Measurements from ENCODE around the gene CMTM4.
"Not testable (repeated sequence)": the region's sequence is repeated elsewhere in the genome, so short reads cannot be mapped to it uniquely, and the experiment has no call there.

CMTM4 gene

DNA sequence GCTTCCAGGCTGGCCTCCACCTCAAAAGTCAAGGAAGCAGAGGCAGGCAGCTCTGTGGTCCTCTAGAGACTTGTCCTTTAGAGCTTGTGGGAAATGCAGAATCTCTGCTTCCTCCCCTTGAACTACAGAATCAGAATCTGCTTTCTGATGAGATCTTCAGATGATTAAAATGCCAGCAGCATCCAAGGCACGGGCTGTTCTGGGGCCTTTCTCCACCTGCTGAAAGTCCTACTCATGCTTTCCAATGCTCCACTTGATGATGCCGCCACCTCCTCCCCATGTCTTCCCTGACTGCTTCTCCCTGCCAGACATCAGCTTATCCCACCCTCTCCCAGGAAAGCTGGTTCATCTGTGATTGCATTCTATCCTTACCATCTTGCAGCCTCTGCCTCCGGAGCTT lies 58.7 kb downstream of the CMTM4 start:
- Histone ChIP-seq H3K36me3 (ENCODE audit: insufficient read depth, low read length) (no peaks in the 10 kb centered on the region), H3K27ac (no peak overlapping the region), H3K9me3 (ENCODE audit: low read depth, low read length) (no peaks in the 10 kb centered on the region), H3K9ac (ENCODE audit: insufficient read length) (no peak overlapping the region), H3K4me3 (no peak overlapping the region)
- no peak for TF ChIP-seq POLR2AphosphoS5 (IDR thresholded peaks at IDR 0.05; ENCODE audit: borderline replicate concordance, low read depth, low read length)
- no peak for TF ChIP-seq EZH2 (IDR thresholded peaks at IDR 0.05)
- TF ChIP-seq FOXP2 (optimal IDR thresholded peaks at IDR 0.05; ENCODE audit: control extremely low read depth, extremely low read length, insufficient read depth) = no peak
- no peak for DNase-seq (ENCODE audit: low read depth, low spot score)

DNA sequence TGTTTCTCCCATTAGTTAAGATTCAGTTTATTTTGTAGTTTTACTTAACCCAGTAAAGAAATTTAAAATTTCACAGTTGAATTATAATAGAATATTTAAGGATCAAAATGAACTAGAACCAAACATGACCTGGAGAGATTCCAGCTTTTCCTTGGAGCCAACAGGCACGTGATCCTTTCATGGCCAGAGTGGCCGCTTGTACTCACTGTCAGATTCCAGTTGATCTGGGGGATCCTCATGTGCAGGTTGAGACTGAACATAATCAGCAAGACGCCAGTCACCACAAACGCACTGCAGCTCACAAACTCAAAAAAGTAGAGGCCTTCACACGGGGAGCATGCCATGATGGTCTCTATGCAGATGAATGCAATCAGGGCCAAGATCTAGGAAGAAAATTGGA lies 60.3 kb downstream of the CMTM4 start:
- no peak for DNase-seq (ENCODE audit: low read depth, low spot score)
- H3K9ac ChIP-seq (ENCODE audit: insufficient read length) = no peak overlapping the region
- no peak overlapping the region for H3K4me3 ChIP-seq
- no peak overlapping the region for H3K27ac ChIP-seq
- TF ChIP-seq POLR2AphosphoS5 (IDR thresholded peaks at IDR 0.05; ENCODE audit: borderline replicate concordance, low read depth, low read length) (no peak), FOXP2 (optimal IDR thresholded peaks at IDR 0.05; ENCODE audit: control extremely low read depth, extremely low read length, insufficient read depth) (no peak)
- no peaks in the 10 kb centered on the region for H3K36me3 ChIP-seq (ENCODE audit: insufficient read depth, low read length)
- H3K9me3 ChIP-seq (ENCODE audit: low read depth, low read length) = no peaks in the 10 kb centered on the region

DNA sequence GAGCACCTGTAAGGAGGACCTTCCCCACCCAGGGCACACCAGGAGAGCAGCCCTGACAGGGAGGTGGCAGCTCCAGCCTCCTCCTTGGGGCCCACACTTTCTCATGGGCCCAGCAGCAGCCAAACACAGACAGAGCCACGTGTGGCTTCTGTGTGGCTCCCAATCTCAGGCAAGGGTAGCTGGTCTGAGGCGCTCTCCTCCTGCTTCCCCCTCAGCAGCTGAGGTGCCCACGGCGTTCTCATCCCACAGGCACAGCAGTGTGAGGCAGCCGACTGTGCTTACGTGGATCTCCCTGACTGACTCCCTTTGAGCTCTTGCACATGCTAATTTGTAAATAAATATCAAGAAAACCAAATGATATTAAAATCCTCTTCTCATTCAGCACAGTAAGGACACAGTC lies 61.1 kb downstream of the CMTM4 start:
- no peak overlapping the region for H3K9ac ChIP-seq (ENCODE audit: insufficient read length)
- no peaks in the 10 kb centered on the region for H3K9me3 ChIP-seq (ENCODE audit: low read depth, low read length)
- DNase-seq (ENCODE audit: low read depth, low spot score) = no peak
- no peak overlapping the region for H3K27ac ChIP-seq
- TF ChIP-seq POLR2AphosphoS5 (IDR thresholded peaks at IDR 0.05; ENCODE audit: borderline replicate concordance, low read depth, low read length) = no peak
- no peak for TF ChIP-seq EZH2 (IDR thresholded peaks at IDR 0.05)
- TF ChIP-seq FOXP2 (optimal IDR thresholded peaks at IDR 0.05; ENCODE audit: control extremely low read depth, extremely low read length, insufficient read depth) = no peak
- H3K4me3 ChIP-seq = no peak overlapping the region
- no peaks in the 10 kb centered on the region for H3K36me3 ChIP-seq (ENCODE audit: insufficient read depth, low read length)

DNA sequence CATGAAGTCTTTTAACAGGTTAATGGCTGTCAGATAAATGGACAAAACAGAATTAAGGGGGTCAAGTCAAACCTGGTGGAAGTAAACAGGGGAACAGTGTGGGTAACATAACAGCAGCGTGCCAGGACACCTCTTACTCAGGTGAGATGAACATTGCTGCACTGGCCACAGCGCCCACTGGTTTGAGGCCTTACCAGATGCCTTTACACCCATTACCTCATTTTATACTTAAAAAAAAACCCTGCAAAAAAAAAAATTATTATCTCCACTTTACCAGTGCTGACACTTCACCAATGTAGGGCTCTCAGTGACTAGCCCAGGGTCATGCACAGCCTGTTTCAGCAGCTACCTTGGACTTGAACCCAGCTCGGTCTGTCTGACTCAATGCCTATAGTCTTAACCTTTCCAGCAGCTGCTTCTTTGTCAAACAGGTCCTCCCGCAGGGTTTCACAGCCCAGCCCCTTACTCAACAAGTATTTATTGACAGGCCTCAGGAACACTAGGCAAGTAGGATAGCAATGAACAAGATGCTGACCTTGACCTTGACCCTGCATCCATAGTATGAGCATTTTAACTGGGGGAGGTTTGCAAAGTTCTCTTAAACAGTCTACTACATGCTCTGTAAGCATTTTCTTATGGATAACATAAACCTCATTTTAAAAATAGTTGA lies 61.9 kb downstream of the CMTM4 start:
- H3K9ac ChIP-seq (ENCODE audit: insufficient read length) = no peak overlapping the region
- H3K27ac ChIP-seq = no peak overlapping the region
- TF ChIP-seq POLR2AphosphoS5 (IDR thresholded peaks at IDR 0.05; ENCODE audit: borderline replicate concordance, low read depth, low read length) = no peak
- H3K36me3 ChIP-seq (ENCODE audit: insufficient read depth, low read length) = no peaks in the 10 kb centered on the region
- H3K4me3 ChIP-seq = no peak overlapping the region
- no peaks in the 10 kb centered on the region for H3K9me3 ChIP-seq (ENCODE audit: low read depth, low read length)
- DNase-seq (ENCODE audit: low read depth, low spot score) = no peak

- not testable (repeated sequence) for H3K36me3 ChIP-seq (ENCODE audit: insufficient read depth, low read length); H3K4me3 ChIP-seq; H3K9me3 ChIP-seq (ENCODE audit: low read depth, low read length); H3K9ac ChIP-seq (ENCODE audit: insufficient read length); H3K27ac ChIP-seq; DNase-seq (ENCODE audit: low read depth, low spot score)
These were observed 65.0 kb downstream of the CMTM4 start for GRCh38 chr16:66631558-66631957.

DNA sequence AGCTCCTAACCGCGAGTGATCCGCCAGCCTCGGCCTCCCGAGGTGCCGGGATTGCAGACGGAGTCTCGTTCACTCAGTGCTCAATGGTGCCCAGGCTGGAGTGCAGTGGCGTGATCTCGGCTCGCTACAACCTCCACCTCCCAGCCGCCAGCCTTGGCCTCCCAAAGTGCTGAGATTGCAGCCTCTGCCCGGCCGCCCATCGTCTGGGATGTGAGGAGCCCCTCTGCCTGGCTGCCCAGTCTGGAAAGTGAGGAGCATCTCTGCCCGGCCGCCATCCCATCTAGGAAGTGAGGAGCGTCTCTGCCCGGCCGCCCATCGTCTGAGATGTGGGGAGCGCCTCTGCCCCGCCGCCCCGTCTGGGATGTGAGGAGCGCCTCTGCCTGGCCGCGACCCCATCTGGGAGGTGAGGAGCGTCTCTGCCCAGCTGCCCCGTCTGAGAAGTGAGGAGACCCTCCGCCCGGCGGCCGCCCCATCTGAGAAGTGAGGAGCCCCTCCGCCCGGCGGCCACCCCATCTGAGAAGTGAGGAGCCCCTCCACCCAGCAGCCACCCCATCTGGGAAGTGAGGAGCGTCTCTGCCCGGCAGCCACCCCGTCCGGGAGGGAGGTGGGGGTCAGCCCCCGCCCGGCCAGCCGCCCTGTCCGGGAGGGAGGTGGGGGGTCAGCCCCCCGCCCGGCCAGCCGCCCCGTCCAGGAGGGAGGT lies 65.8 kb downstream of the CMTM4 start:
- H3K36me3 ChIP-seq (ENCODE audit: insufficient read depth, low read length); H3K27ac ChIP-seq; H3K9ac ChIP-seq (ENCODE audit: insufficient read length); H3K9me3 ChIP-seq (ENCODE audit: low read depth, low read length); DNase-seq (ENCODE audit: low read depth, low spot score); H3K4me3 ChIP-seq: not testable (repeated sequence)

- H3K27ac ChIP-seq = no peak overlapping the region
- H3K36me3 ChIP-seq (ENCODE audit: insufficient read depth, low read length) = no peaks in the 10 kb centered on the region
- no peak for TF ChIP-seq POLR2AphosphoS5 (IDR thresholded peaks at IDR 0.05; ENCODE audit: borderline replicate concordance, low read depth, low read length)
- no peak for TF ChIP-seq EZH2 (IDR thresholded peaks at IDR 0.05)
- TF ChIP-seq FOXP2 (optimal IDR thresholded peaks at IDR 0.05; ENCODE audit: control extremely low read depth, extremely low read length, insufficient read depth) = no peak
- H3K4me3 ChIP-seq = no peak overlapping the region
- H3K9me3 ChIP-seq (ENCODE audit: low read depth, low read length) = no peaks in the 10 kb centered on the region
- no peak for DNase-seq (ENCODE audit: low read depth, low spot score)
- no peak overlapping the region for H3K9ac ChIP-seq (ENCODE audit: insufficient read length)
These were observed 66.7 kb downstream of the CMTM4 start for GRCh38 chr16:66629856-66630255.

- not testable (repeated sequence) for H3K9me3 ChIP-seq (ENCODE audit: low read depth, low read length); H3K4me3 ChIP-seq; H3K36me3 ChIP-seq (ENCODE audit: insufficient read depth, low read length); H3K27ac ChIP-seq; DNase-seq (ENCODE audit: low read depth, low spot score); H3K9ac ChIP-seq (ENCODE audit: insufficient read length)
These were observed 68.7 kb downstream of the CMTM4 start for GRCh38 chr16:66627611-66628378.

DNA sequence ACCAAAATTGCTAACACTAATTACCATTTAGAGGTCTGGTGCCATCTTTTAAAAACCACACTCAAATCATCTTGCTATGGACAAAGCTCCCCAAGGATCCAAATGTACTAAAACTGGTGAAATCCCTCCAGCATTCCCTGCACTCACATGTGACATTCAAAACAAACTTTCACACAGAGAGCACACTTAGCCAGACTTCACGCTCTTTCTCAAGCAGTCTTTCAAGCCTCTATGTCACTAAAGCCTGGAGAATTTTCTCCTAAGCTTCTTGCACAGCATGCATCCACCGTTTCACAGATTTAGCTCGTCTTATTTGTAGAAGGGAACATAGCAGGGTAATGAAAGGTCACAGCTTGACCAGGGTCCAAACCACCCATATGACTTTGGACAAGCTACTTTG lies 72.8 kb downstream of the CMTM4 start:
- Histone ChIP-seq H3K9ac (ENCODE audit: insufficient read length) (no peak overlapping the region), H3K9me3 (ENCODE audit: low read depth, low read length) (no peaks in the 10 kb centered on the region), H3K27ac (no peak overlapping the region), H3K4me3 (no peak overlapping the region), H3K36me3 (ENCODE audit: insufficient read depth, low read length) (no peaks in the 10 kb centered on the region)
- TF ChIP-seq POLR2AphosphoS5 (IDR thresholded peaks at IDR 0.05; ENCODE audit: borderline replicate concordance, low read depth, low read length) = no peak
- no peak for TF ChIP-seq FOXP2 (optimal IDR thresholded peaks at IDR 0.05; ENCODE audit: control extremely low read depth, extremely low read length, insufficient read depth)
- no peak for TF ChIP-seq EZH2 (IDR thresholded peaks at IDR 0.05)
- DNase-seq (ENCODE audit: low read depth, low spot score) = no peak

Measured in SK-N-MC (cell line).